ENCODE results near the gene CHTF8. TPM values are rescaled to one million over a fixed set of nuclear protein-coding genes. Genes with fewer than 3 reads are reported as not detected.
"Not testable (repeated sequence)": the region's sequence is repeated elsewhere in the genome, so short reads cannot be mapped to it uniquely, and the experiment has no call there.

Gene CHTF8
- polyA plus RNA-seq, 4 donors = 157 to 170 (median 163) TPM

- DNase-seq (ENCODE audit: low read depth in 4 of 4, low spot score in 3 of 4) = no peak
These were observed 8.6 kb upstream of the CHTF8 start for GRCh38 chr16:69141014-69141413.

- not testable (repeated sequence) for DNase-seq (ENCODE audit: low read depth in 4 of 4, low spot score in 3 of 4)
These were observed 7.1 kb upstream of the CHTF8 start for GRCh38 chr16:69139464-69139863.

- DNase-seq (ENCODE audit: low read depth in 4 of 4, low spot score in 3 of 4) = no peak
These were observed 6.2 kb upstream of the CHTF8 start for GRCh38 chr16:69138608-69139007.

- DNase-seq (ENCODE audit: low read depth in 4 of 4, low spot score in 3 of 4) = no peak
These were observed 1.1 kb upstream of the CHTF8 start for GRCh38 chr16:69133373-69133954.

GRCh38 chr16:69131839-69132423 is 457 bp downstream of the CHTF8 start:
- peak in 3 of 4 donors; percentile 61 to 69 (median 64) for DNase-seq (ENCODE audit: low read depth in 4 of 4, low spot score in 3 of 4)

GRCh38 chr16:69131167-69131838 is 1.1 kb downstream of the CHTF8 start:
- no peak for DNase-seq (ENCODE audit: low read depth in 4 of 4, low spot score in 3 of 4)

GRCh38 chr16:69130461-69130860 is 1.9 kb downstream of the CHTF8 start:
- DNase-seq (ENCODE audit: low read depth in 4 of 4, low spot score in 3 of 4) = no peak

- DNase-seq (ENCODE audit: low read depth in 4 of 4, low spot score in 3 of 4) = no peak
These were observed 4.3 kb downstream of the CHTF8 start for GRCh38 chr16:69127966-69128510.

- DNase-seq (ENCODE audit: low read depth in 4 of 4, low spot score in 3 of 4) = not testable (repeated sequence)
These were observed 5.6 kb downstream of the CHTF8 start for GRCh38 chr16:69126801-69127200.

- no peak for DNase-seq (ENCODE audit: low read depth in 4 of 4, low spot score in 3 of 4)
These were observed 6.2 kb downstream of the CHTF8 start for GRCh38 chr16:69126221-69126620.

GRCh38 chr16:69124961-69125360 is 7.4 kb downstream of the CHTF8 start:
- DNase-seq (ENCODE audit: low read depth in 4 of 4, low spot score in 3 of 4) = not testable (repeated sequence)

GRCh38 chr16:69124406-69124805 is 8.0 kb downstream of the CHTF8 start:
- DNase-seq (ENCODE audit: low read depth in 4 of 4, low spot score in 3 of 4) = not testable (repeated sequence)

GRCh38 chr16:69123910-69124309 is 8.5 kb downstream of the CHTF8 start:
- no peak for DNase-seq (ENCODE audit: low read depth in 4 of 4, low spot score in 3 of 4)

- DNase-seq (ENCODE audit: low read depth in 4 of 4, low spot score in 3 of 4) = no peak
These were observed 12.2 kb downstream of the CHTF8 start for GRCh38 chr16:69120096-69120664.

GRCh38 chr16:69119536-69119935 is 12.9 kb downstream of the CHTF8 start:
- no peak for DNase-seq (ENCODE audit: low read depth in 4 of 4, low spot score in 3 of 4)

- DNase-seq (ENCODE audit: low read depth in 4 of 4, low spot score in 3 of 4) = no peak
These were observed 13.4 kb downstream of the CHTF8 start for GRCh38 chr16:69118994-69119393.

GRCh38 chr16:69118468-69118867 is 13.9 kb downstream of the CHTF8 start:
- no peak for DNase-seq (ENCODE audit: low read depth in 4 of 4, low spot score in 3 of 4)

GRCh38 chr16:69116906-69117305 is 15.5 kb downstream of the CHTF8 start:
- no peak for DNase-seq (ENCODE audit: low read depth in 4 of 4, low spot score in 3 of 4)

GRCh38 chr16:69116256-69116875 is 16.0 kb downstream of the CHTF8 start:
- DNase-seq (ENCODE audit: low read depth in 4 of 4, low spot score in 3 of 4) = no peak

GRCh38 chr16:69115837-69116236 is 16.6 kb downstream of the CHTF8 start:
- DNase-seq (ENCODE audit: low read depth in 4 of 4, low spot score in 3 of 4) = no peak

- DNase-seq (ENCODE audit: low read depth in 4 of 4, low spot score in 3 of 4) = no peak
These were observed 17.0 kb downstream of the CHTF8 start for GRCh38 chr16:69115361-69115760.

Measured in right renal pelvis (tissue), 4 donors.